ENCODE data around the gene TMEM150B. TPM values are rescaled to one million over a fixed set of nuclear protein-coding genes. Genes with fewer than 3 reads are reported as not detected.

Gene TMEM150B
- total and polyA plus RNA-seq, 2 experiments from 2014 or later, result 0.29 TPM; not detected in 1

DNA sequence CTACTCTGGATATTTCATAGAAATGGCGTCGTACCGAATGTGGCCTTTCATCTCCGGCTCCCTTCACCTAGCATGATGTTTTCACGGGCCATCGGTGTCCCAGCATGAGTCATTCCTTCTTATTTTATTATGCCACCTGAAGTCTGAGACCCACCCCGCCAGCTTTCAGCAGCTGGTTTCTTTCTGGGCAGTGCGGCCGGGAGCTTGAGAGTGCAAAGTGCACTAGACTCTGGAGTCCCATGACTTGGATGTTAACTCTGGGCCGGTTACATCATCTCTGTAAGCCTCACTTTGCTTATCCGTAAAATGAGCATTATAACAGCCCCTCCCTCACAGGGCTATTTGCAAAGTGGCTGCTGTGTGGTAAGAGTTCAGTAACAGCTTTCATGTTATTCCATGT is 8.7 kb upstream of the TMEM150B start:
- Mint-ChIP-seq H3K27ac (no peak overlapping the region), H3K36me3 (ENCODE audit: low read depth) (no peaks in the 10 kb centered on the region), H3K27me3 (ENCODE audit: insufficient read depth, low read depth, poor library complexity) (peaks cover 8% of the 10 kb centered on the region), H3K4me1 (peaks cover 6% of the 10 kb centered on the region; the same call in 2 of the 3 replicates), H3K9me3 (peaks cover 2% of the 10 kb centered on the region; the same call in 1 of the 3 replicates), H3K4me3 (no peak overlapping the region)
- Histone ChIP-seq H3K4me1 (ENCODE audit: insufficient read depth) (no peaks in the 10 kb centered on the region; the same call in 1 of the 2 replicates), H3K27ac (ENCODE audit: low read depth) (no peak overlapping the region), H3K4me2 (no peak overlapping the region), H3F3A (replicated peaks; ENCODE audit: low read depth) (no peaks in the 10 kb centered on the region; the same call in 1 of the 2 replicates), H2AFZ (peak overlapping the region; percentile 74; the same call in 1 of the 2 replicates), H3K27me3 (ENCODE audit: insufficient read depth) (no peaks in the 10 kb centered on the region), H3K79me2 (replicated peaks; ENCODE audit: insufficient read depth) (no peaks in the 10 kb centered on the region), H3K36me3 (ENCODE audit: insufficient read depth) (no peaks in the 10 kb centered on the region), H4K20me1 (replicated peaks; ENCODE audit: insufficient read depth) (no peaks in the 10 kb centered on the region), H3K9me2 (ENCODE audit: insufficient read depth) (no peaks in the 10 kb centered on the region; the same call in 1 of the 2 replicates), H3K4me3 (no peak overlapping the region)
- ATAC-seq (no peak), DNase-seq (ENCODE audit: low spot score) (no peak)
- TF ChIP-seq, protein P1, sequence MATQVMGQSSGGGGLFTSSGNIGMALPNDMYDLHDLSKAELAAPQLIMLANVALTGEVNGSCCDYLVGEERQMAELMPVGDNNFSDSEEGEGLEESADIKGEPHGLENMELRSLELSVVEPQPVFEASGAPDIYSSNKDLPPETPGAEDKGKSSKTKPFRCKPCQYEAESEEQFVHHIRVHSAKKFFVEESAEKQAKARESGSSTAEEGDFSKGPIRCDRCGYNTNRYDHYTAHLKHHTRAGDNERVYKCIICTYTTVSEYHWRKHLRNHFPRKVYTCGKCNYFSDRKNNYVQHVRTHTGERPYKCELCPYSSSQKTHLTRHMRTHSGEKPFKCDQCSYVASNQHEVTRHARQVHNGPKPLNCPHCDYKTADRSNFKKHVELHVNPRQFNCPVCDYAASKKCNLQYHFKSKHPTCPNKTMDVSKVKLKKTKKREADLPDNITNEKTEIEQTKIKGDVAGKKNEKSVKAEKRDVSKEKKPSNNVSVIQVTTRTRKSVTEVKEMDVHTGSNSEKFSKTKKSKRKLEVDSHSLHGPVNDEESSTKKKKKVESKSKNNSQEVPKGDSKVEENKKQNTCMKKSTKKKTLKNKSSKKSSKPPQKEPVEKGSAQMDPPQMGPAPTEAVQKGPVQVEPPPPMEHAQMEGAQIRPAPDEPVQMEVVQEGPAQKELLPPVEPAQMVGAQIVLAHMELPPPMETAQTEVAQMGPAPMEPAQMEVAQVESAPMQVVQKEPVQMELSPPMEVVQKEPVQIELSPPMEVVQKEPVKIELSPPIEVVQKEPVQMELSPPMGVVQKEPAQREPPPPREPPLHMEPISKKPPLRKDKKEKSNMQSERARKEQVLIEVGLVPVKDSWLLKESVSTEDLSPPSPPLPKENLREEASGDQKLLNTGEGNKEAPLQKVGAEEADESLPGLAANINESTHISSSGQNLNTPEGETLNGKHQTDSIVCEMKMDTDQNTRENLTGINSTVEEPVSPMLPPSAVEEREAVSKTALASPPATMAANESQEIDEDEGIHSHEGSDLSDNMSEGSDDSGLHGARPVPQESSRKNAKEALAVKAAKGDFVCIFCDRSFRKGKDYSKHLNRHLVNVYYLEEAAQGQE (IDR thresholded peaks at IDR 0.05; ENCODE audit: unreplicated experiment), result no peak
- TF ChIP-seq POLR2AphosphoS5 (IDR thresholded peaks at IDR 0.05; ENCODE audit: low read depth), result no peak
- TF ChIP-seq, protein P2, sequence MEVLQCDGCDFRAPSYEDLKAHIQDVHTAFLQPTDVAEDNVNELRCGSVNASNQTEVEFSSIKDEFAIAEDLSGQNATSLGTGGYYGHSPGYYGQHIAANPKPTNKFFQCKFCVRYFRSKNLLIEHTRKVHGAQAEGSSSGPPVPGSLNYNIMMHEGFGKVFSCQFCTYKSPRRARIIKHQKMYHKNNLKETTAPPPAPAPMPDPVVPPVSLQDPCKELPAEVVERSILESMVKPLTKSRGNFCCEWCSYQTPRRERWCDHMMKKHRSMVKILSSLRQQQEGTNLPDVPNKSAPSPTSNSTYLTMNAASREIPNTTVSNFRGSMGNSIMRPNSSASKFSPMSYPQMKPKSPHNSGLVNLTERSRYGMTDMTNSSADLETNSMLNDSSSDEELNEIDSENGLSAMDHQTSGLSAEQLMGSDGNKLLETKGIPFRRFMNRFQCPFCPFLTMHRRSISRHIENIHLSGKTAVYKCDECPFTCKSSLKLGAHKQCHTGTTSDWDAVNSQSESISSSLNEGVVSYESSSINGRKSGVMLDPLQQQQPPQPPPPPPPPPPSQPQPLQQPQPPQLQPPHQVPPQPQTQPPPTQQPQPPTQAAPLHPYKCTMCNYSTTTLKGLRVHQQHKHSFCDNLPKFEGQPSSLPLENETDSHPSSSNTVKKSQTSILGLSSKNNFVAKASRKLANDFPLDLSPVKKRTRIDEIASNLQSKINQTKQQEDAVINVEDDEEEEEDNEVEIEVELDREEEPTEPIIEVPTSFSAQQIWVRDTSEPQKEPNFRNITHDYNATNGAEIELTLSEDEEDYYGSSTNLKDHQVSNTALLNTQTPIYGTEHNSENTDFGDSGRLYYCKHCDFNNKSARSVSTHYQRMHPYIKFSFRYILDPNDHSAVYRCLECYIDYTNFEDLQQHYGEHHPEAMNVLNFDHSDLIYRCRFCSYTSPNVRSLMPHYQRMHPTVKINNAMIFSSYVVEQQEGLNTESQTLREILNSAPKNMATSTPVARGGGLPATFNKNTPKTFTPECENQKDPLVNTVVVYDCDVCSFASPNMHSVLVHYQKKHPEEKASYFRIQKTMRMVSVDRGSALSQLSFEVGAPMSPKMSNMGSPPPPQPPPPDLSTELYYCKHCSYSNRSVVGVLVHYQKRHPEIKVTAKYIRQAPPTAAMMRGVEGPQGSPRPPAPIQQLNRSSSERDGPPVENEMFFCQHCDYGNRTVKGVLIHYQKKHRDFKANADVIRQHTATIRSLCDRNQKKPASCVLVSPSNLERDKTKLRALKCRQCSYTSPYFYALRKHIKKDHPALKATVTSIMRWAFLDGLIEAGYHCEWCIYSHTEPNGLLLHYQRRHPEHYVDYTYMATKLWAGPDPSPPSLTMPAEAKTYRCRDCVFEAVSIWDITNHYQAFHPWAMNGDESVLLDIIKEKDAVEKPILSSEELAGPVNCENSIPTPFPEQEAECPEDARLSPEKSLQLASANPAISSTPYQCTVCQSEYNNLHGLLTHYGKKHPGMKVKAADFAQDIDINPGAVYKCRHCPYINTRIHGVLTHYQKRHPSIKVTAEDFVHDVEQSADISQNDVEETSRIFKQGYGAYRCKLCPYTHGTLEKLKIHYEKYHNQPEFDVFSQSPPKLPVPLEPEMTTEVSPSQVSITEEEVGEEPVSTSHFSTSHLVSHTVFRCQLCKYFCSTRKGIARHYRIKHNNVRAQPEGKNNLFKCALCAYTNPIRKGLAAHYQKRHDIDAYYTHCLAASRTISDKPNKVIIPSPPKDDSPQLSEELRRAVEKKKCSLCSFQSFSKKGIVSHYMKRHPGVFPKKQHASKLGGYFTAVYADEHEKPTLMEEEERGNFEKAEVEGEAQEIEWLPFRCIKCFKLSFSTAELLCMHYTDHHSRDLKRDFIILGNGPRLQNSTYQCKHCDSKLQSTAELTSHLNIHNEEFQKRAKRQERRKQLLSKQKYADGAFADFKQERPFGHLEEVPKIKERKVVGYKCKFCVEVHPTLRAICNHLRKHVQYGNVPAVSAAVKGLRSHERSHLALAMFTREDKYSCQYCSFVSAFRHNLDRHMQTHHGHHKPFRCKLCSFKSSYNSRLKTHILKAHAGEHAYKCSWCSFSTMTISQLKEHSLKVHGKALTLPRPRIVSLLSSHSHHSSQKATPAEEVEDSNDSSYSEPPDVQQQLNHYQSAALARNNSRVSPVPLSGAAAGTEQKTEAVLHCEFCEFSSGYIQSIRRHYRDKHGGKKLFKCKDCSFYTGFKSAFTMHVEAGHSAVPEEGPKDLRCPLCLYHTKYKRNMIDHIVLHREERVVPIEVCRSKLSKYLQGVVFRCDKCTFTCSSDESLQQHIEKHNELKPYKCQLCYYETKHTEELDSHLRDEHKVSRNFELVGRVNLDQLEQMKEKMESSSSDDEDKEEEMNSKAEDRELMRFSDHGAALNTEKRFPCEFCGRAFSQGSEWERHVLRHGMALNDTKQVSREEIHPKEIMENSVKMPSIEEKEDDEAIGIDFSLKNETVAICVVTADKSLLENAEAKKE (CRISPR knock-in tag; IDR thresholded peaks at IDR 0.05), result no peak
- TF ChIP-seq STAT1 (IDR thresholded peaks at IDR 0.05; ENCODE audit: unreplicated experiment), result no peak
- TF ChIP-seq, protein P3, sequence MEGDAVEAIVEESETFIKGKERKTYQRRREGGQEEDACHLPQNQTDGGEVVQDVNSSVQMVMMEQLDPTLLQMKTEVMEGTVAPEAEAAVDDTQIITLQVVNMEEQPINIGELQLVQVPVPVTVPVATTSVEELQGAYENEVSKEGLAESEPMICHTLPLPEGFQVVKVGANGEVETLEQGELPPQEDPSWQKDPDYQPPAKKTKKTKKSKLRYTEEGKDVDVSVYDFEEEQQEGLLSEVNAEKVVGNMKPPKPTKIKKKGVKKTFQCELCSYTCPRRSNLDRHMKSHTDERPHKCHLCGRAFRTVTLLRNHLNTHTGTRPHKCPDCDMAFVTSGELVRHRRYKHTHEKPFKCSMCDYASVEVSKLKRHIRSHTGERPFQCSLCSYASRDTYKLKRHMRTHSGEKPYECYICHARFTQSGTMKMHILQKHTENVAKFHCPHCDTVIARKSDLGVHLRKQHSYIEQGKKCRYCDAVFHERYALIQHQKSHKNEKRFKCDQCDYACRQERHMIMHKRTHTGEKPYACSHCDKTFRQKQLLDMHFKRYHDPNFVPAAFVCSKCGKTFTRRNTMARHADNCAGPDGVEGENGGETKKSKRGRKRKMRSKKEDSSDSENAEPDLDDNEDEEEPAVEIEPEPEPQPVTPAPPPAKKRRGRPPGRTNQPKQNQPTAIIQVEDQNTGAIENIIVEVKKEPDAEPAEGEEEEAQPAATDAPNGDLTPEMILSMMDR (conservative IDR thresholded peaks at IDR 0.05; ENCODE audit: low read depth in 2 of 2), result no peak
- no peak for TF ChIP-seq JUNB (IDR thresholded peaks at IDR 0.05; ENCODE audit: unreplicated experiment)
- TF ChIP-seq NANOG (IDR thresholded peaks at IDR 0.05; ENCODE audit: borderline replicate concordance), result no peak
- no peak for TF ChIP-seq EZH2 (IDR thresholded peaks at IDR 0.05; ENCODE audit: low read depth, unreplicated experiment)
- no peak for TF ChIP-seq EZH2phosphoT487 (IDR thresholded peaks at IDR 0.05; ENCODE audit: unreplicated experiment)
- TF ChIP-seq, protein P4, sequence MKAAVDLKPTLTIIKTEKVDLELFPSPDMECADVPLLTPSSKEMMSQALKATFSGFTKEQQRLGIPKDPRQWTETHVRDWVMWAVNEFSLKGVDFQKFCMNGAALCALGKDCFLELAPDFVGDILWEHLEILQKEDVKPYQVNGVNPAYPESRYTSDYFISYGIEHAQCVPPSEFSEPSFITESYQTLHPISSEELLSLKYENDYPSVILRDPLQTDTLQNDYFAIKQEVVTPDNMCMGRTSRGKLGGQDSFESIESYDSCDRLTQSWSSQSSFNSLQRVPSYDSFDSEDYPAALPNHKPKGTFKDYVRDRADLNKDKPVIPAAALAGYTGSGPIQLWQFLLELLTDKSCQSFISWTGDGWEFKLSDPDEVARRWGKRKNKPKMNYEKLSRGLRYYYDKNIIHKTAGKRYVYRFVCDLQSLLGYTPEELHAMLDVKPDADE (IDR thresholded peaks at IDR 0.05), result no peak
- TF ChIP-seq CREB1 (CRISPR knock-in tag; IDR thresholded peaks at IDR 0.05; ENCODE audit: low read depth), result no peak
- no peak for TF ChIP-seq ZNF331 (CRISPR knock-in tag; IDR thresholded peaks at IDR 0.05; ENCODE audit: low read depth)
- TF ChIP-seq ZNF114 (CRISPR knock-in tag; IDR thresholded peaks at IDR 0.05), result no peak

Data from GM23338 (cell line).